SKM-1 treated with dmso at 0.1 percent for 144 hours (cell line): Measurements from ENCODE around the gene KCNK1.

Experiments used
- DNase-seq: peaks from one replicate; lab custom pipeline; 2025; ENCODE audit not compliant: unreplicated experiment; lab: John Stamatoyannopoulos, UW

Gene KCNK1

GRCh38 chr1:233635765-233636502 lies 22.0 kb downstream of the KCNK1 start:
- DNase-seq, result no peak

- DNase-seq, result no peak
These were observed 22.6 kb downstream of the KCNK1 start for GRCh38 chr1:233636503-233636877.

GRCh38 chr1:233638513-233638912 lies 24.6 kb downstream of the KCNK1 start:
- DNase-seq, result no peak

GRCh38 chr1:233639611-233640010 lies 25.7 kb downstream of the KCNK1 start:
- no peak for DNase-seq

- DNase-seq, result no peak
These were observed 26.3 kb downstream of the KCNK1 start for GRCh38 chr1:233640179-233640578.

GRCh38 chr1:233641029-233641428 lies 27.1 kb downstream of the KCNK1 start:
- no peak for DNase-seq

- DNase-seq, result no peak
These were observed 33.2 kb downstream of the KCNK1 start for GRCh38 chr1:233647073-233647472.

- DNase-seq, result no peak
These were observed 33.7 kb downstream of the KCNK1 start for GRCh38 chr1:233647636-233648035.

- no peak for DNase-seq
These were observed 37.2 kb downstream of the KCNK1 start for GRCh38 chr1:233651061-233651460.

- no peak for DNase-seq
These were observed 37.8 kb downstream of the KCNK1 start for GRCh38 chr1:233651563-233652233.

- no peak for DNase-seq
These were observed 38.6 kb downstream of the KCNK1 start for GRCh38 chr1:233652526-233652925.

GRCh38 chr1:233654658-233655280 lies 40.9 kb downstream of the KCNK1 start:
- no peak for DNase-seq

GRCh38 chr1:233655301-233655740 lies 41.4 kb downstream of the KCNK1 start:
- DNase-seq, result no peak

GRCh38 chr1:233656032-233656635 lies 42.2 kb downstream of the KCNK1 start:
- DNase-seq, result no peak

- no peak for DNase-seq
These were observed 42.8 kb downstream of the KCNK1 start for GRCh38 chr1:233656687-233657086.

GRCh38 chr1:233657466-233657865 lies 43.6 kb downstream of the KCNK1 start:
- no peak for DNase-seq

GRCh38 chr1:233659495-233659894 lies 45.6 kb downstream of the KCNK1 start:
- DNase-seq, result no peak

- DNase-seq, result no peak
These were observed 47.7 kb downstream of the KCNK1 start for GRCh38 chr1:233661376-233662159.

- DNase-seq, result no peak
These were observed 48.8 kb downstream of the KCNK1 start for GRCh38 chr1:233662575-233663304.

- DNase-seq, result no peak
These were observed 50.3 kb downstream of the KCNK1 start for GRCh38 chr1:233664253-233664652.
